Glutamatergic neuron (in vitro differentiated cells): ENCODE measurements around the gene PRR19. TPM values are rescaled to one million over a fixed set of nuclear protein-coding genes. Genes with fewer than 3 reads are reported as not detected.
A peak's percentile ranks its signal among the peaks of the same experiment; 100 is the strongest.

Experiments used
- DNase-seq: peaks from one replicate; pipeline ENCODE4 v3.0.0; 2022
- H3K27ac Mint-ChIP-seq: one replicate; pipeline ENCODE4 v1.8.0; 2020; ENCODE audit warnings: mild to moderate bottlenecking, mixed read lengths, inconsistent platforms; ENCODE audit not compliant: unreplicated experiment
- H3K27me3 Mint-ChIP-seq: one replicate; pipeline ENCODE4 v1.8.0; 2020; ENCODE audit warnings: mild to moderate bottlenecking, moderate library complexity, mixed read lengths, inconsistent platforms; ENCODE audit not compliant: unreplicated experiment
- H3K36me3 Mint-ChIP-seq: one replicate; pipeline ENCODE4 v1.8.0; 2020; ENCODE audit warnings: mild to moderate bottlenecking, mixed read lengths, inconsistent platforms; ENCODE audit not compliant: unreplicated experiment
- H3K4me1 Mint-ChIP-seq: one replicate; pipeline ENCODE4 v1.8.0; 2020; ENCODE audit warnings: mild to moderate bottlenecking, low read depth, mixed read lengths, inconsistent platforms; ENCODE audit not compliant: unreplicated experiment
- H3K4me3 Mint-ChIP-seq: one replicate; pipeline ENCODE4 v1.8.0; 2020; ENCODE audit warnings: mild to moderate bottlenecking, mixed read lengths, inconsistent platforms; ENCODE audit not compliant: unreplicated experiment
- H3K9me3 Mint-ChIP-seq: one replicate; pipeline ENCODE4 v1.8.0; 2020; ENCODE audit warnings: mild to moderate bottlenecking, moderate library complexity, mixed read lengths, inconsistent platforms; ENCODE audit not compliant: unreplicated experiment
- CTCF ChIP-seq: fragments of 200-600 bp; sonication (generic); IDR thresholded peaks from one replicate; pipeline ENCODE4 v1.5.0; 2021; ENCODE audit not compliant: partially characterized antibody, unreplicated experiment
- total RNA-seq: library from RNA; stranded (reverse); fragmentation: NEBNext Ultra II Directional; extraction: Animal tissue kit (Norgen Biotek cat#: 25700); gene quantifications from one replicate; pipeline ENCODE4 v1.2.1, GENCODE V29; 2021; ENCODE audit not compliant: unreplicated experiment

The PRR19 gene
- total RNA-seq, 1 donor from 2014 or later: 1.6 TPM

- TF ChIP-seq CTCF: peak; percentile 66
- Mint-ChIP-seq H3K4me1 (peaks cover 10% of the 10 kb centered on the region), H3K4me3 (no peak overlapping the region), H3K36me3 (peaks cover 4% of the 10 kb centered on the region), H3K27ac (no peak overlapping the region), H3K27me3 (peaks cover 6% of the 10 kb centered on the region), H3K9me3 (peaks cover 9% of the 10 kb centered on the region)
- DNase-seq: peak; percentile 74
Observed at GRCh38 chr19:42290523-42291434, 11.2 kb upstream of the PRR19 start.

DNA sequence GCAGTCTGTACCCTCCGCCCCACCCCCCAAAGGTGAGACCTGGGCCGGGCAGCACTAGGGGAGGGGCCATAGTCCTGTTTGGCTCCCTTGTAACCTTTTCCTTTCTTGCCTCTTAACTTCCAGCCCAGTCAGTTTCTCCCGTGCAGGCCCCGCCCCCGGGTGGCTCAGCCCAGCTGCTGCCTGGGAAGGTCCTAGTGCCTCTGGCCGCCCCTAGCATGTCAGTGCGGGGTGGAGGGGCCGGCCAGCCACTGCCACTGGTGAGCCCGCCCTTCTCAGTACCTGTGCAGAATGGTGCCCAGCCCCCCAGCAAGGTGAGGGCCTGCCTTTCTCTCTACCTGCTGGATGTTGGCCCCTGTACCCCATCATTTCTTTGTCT, 10.5 kb upstream of the PRR19 start:
- H3K4me1 Mint-ChIP-seq: peaks cover 4% of the 10 kb centered on the region
- peak overlapping the region; percentile 74 for H3K4me3 Mint-ChIP-seq
- DNase-seq: no peak
- H3K36me3 Mint-ChIP-seq: peaks cover 4% of the 10 kb centered on the region
- H3K27me3 Mint-ChIP-seq: peaks cover 7% of the 10 kb centered on the region
- H3K9me3 Mint-ChIP-seq: peaks cover 10% of the 10 kb centered on the region
- no peak for TF ChIP-seq CTCF
- peak overlapping the region; percentile 64 for H3K27ac Mint-ChIP-seq

- Mint-ChIP-seq H3K27ac (peak overlapping the region; percentile 64), H3K27me3 (peaks cover 6% of the 10 kb centered on the region), H3K4me3 (no peak overlapping the region), H3K9me3 (peaks cover 13% of the 10 kb centered on the region), H3K4me1 (peaks cover 4% of the 10 kb centered on the region), H3K36me3 (peaks cover 4% of the 10 kb centered on the region)
- DNase-seq: peak; percentile 11
- TF ChIP-seq CTCF: no peak
Observed at GRCh38 chr19:42292042-42292960, 9.6 kb upstream of the PRR19 start.

DNA sequence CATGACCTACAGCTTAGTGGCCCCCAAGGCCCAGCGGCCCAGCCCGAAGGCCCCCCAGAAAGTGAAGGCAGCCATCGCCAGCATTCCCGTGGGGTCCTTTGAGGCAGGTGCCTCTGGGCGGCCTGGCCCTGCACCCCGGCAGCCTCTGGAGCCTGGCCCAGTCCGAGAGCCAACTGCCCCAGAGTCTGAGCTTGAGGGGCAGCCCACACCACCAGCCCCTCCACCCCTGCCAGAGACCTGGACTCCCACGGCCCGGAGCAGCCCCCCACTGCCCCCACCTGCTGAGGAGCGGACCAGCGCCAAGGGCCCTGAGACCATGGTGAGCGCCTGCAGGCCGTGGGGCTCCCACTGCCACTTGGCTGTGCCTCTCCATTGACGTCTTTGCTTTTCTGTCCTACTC, 9.0 kb upstream of the PRR19 start:
- Mint-ChIP-seq H3K4me1 (peaks cover 4% of the 10 kb centered on the region), H3K4me3 (no peak overlapping the region), H3K9me3 (peaks cover 15% of the 10 kb centered on the region), H3K27me3 (peaks cover 6% of the 10 kb centered on the region), H3K27ac (no peak overlapping the region), H3K36me3 (peaks cover 4% of the 10 kb centered on the region)
- TF ChIP-seq CTCF: no peak
- DNase-seq: peak; percentile 14
